Measurements from ENCODE around the gene OPA1.

DNA sequence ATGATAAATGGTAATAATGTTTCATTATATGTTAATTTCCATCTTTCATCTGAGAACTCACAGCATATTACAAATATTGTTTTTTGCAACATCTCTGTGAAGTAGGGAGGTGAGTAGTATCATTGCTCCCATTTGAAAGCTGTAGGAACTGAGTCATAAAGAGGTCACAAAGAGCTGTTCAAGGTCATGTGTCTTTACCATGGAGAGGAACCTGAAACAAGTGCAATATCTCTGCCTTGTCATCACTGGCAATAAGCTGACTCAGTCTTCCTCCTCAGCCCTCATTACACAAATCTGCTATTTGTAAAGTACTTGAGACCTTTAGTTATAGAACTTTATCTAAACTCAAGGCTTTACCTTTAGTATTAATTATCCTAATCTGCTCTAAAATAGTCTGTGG is 33.9 kb upstream of the OPA1 start:
- TF ChIP-seq, protein P1, sequence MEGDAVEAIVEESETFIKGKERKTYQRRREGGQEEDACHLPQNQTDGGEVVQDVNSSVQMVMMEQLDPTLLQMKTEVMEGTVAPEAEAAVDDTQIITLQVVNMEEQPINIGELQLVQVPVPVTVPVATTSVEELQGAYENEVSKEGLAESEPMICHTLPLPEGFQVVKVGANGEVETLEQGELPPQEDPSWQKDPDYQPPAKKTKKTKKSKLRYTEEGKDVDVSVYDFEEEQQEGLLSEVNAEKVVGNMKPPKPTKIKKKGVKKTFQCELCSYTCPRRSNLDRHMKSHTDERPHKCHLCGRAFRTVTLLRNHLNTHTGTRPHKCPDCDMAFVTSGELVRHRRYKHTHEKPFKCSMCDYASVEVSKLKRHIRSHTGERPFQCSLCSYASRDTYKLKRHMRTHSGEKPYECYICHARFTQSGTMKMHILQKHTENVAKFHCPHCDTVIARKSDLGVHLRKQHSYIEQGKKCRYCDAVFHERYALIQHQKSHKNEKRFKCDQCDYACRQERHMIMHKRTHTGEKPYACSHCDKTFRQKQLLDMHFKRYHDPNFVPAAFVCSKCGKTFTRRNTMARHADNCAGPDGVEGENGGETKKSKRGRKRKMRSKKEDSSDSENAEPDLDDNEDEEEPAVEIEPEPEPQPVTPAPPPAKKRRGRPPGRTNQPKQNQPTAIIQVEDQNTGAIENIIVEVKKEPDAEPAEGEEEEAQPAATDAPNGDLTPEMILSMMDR (IDR thresholded peaks at IDR 0.05), result no peak
- no peak for TF ChIP-seq POLR2A (IDR thresholded peaks at IDR 0.05)

Data from breast epithelium (tissue), 3 donors.